HG03097 (cell line): Measurements from ENCODE around the gene FAM83B.
"Not testable (repeated sequence)": the region's sequence is repeated elsewhere in the genome, so short reads cannot be mapped to it uniquely, and the experiment has no call there.

Source experiments
- ATAC-seq: cut with Tn5 transposase; IDR thresholded peaks from one replicate; pipeline ENCODE4 v1.9.1; 2021; ENCODE audit not compliant: unreplicated experiment, low FRiP score

Gene FAM83B, protein sequence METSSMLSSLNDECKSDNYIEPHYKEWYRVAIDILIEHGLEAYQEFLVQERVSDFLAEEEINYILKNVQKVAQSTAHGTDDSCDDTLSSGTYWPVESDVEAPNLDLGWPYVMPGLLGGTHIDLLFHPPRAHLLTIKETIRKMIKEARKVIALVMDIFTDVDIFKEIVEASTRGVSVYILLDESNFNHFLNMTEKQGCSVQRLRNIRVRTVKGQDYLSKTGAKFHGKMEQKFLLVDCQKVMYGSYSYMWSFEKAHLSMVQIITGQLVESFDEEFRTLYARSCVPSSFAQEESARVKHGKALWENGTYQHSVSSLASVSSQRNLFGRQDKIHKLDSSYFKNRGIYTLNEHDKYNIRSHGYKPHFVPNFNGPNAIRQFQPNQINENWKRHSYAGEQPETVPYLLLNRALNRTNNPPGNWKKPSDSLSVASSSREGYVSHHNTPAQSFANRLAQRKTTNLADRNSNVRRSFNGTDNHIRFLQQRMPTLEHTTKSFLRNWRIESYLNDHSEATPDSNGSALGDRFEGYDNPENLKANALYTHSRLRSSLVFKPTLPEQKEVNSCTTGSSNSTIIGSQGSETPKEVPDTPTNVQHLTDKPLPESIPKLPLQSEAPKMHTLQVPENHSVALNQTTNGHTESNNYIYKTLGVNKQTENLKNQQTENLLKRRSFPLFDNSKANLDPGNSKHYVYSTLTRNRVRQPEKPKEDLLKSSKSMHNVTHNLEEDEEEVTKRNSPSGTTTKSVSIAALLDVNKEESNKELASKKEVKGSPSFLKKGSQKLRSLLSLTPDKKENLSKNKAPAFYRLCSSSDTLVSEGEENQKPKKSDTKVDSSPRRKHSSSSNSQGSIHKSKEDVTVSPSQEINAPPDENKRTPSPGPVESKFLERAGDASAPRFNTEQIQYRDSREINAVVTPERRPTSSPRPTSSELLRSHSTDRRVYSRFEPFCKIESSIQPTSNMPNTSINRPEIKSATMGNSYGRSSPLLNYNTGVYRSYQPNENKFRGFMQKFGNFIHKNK

DNA sequence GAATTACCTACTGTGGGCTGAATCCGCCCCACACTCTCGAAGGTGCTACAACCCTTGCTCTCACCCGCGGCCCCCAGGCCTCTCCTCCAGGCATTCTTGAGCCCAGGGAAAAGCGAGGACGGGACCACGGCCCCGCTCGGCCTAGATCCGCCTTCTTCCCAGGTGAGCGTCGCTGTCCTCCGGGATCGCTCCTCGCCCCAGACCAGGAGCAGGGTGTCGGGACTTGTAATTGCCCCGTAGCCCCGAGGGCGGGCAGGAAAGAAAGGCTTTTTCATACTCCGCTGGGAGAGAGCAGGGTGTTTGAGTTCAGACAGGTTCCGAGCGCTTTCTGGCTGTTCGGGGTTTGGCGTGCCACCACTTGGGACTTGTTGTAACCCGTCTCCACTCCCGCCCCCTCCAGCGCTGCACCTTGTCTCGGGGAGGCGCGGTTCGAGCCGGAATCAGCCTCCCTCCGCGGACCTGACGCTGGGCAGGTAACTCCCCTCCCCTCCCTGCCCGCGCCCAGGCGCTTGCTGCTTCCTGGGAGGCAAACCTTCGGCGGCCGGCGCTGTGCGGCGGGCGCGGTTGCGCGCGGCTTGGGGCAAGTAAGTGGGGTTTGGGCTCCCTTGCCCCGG is at the start of gene FAM83B:
Gene FAM83B (plus strand): TSS at position 529 of the 614 bp plus-strand sequence. CDS start 23,476 bp downstream, outside the sequence.
- ATAC-seq: no peak

GRCh38 chr6:54796918-54797317 is 49.7 kb upstream of the FAM83B start:
- ATAC-seq: not testable (repeated sequence)

- no peak for ATAC-seq
Observed at GRCh38 chr6:54800050-54800600, 46.4 kb upstream of the FAM83B start.

GRCh38 chr6:54801244-54801643 is 45.3 kb upstream of the FAM83B start:
- no peak for ATAC-seq

DNA sequence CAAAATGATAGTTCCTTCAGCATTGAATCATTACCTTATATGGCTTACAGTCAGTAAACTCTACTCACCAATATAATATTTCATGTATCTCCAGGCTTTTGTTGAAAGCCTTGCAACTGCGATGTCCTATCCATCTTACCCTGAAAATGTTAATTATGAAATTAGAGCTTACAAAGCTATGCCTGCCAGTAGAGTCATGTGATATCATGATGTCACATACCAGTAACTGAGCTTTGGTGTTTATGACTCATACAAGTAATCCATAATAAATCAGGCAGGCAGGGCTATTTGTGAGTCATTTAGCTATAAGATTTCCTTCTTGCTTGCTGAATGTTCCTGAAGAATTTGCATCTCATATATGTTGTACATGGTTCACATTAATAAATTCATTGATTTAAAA is 44.9 kb upstream of the FAM83B start:
- no peak for ATAC-seq

DNA sequence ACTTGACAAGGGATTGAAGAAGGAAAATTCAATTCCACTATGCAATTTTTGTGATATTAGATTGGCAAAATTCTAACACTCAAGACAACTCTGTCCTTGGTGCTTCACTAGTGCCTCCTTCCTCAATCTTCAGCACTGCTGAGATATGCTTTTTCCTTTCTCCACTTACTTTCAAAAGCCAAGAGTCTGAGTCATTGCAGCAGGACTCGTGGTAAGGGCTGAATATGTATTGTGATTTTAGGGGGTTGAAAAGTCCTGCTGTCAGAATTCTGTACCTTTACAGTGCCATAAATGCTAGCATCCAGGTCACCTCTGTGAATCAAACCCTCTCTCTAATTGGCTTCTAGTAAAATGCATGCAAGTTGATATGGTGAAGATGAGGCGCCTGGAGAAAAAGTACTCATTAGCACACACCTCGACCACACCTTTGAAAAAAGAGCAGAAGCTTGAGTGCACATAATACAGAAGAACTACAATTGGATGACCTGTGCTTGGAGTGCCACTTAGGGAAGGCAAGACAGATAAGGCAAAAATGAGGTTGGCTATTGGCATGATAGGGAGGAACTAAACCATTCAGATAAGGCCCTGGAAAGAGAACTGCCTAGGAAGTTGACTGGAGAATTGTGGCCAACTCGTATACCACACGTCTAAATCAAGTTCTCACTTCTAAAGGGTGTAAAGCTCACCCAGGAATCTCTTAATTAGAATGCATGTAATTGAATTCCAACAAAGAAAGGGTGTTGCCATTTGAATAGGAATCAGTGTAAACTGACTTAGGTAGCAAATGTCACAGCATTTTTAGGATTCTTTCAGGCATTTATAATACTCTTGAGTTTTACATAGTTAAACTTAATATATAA is 43.6 kb upstream of the FAM83B start:
- no peak for ATAC-seq

- ATAC-seq: no peak
Observed at GRCh38 chr6:54805077-54805476, 41.5 kb upstream of the FAM83B start.

DNA sequence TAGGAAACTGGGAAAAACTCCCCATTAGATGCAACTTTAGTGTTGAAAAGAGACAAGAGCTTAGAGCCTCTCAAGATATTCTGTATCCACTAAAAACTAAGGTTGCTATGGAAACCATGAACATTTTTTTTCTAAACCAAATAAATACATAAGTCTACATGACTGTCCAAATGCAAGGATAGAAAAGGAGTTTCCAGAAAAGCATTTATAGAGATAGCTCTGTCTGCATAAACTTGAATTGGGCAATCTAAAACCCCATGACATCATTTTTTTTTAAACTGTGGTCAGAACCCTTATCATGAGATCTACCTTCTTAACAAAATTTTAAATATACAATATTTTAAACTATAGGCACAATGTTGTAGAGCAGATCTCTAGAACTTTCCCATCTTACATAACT is 36.4 kb upstream of the FAM83B start:
- ATAC-seq: no peak

DNA sequence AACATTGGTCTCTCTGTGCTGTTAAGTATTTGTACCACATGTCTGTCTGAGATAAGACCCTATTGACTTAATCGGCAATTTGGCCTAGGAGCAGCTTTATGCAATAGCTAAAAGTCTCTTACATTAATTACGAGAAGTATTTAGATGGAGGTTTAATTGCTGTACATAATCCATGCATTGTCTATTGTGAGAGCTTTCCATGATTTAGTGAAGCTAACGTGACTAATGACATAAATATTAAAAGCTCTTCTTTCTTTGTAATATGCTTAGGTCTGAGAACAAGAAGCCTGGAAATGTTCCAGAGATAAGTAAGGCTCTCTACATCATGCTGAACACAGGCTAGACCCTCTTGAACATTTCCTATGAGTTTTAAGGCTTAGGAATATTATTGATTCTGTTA is 32.7 kb upstream of the FAM83B start:
- ATAC-seq: no peak

DNA sequence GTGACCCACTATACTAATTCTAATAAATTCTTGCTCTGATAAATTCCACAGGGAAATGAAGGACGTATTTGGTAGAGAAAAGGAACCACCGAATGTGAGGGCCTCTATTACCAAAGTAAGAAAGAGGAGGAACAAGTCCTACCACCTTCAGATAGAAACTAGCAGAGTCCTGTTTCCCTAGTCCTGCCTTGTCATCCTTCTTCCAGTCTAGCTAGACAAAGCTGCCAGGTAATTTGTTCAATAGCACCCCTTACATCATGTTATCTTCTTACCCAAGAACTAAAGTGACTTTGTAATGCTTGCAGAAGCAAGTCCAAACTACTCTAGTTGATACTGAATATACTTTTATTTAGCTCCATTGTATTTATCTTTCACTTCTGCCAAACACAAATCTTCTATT is 29.3 kb upstream of the FAM83B start:
- no peak for ATAC-seq

DNA sequence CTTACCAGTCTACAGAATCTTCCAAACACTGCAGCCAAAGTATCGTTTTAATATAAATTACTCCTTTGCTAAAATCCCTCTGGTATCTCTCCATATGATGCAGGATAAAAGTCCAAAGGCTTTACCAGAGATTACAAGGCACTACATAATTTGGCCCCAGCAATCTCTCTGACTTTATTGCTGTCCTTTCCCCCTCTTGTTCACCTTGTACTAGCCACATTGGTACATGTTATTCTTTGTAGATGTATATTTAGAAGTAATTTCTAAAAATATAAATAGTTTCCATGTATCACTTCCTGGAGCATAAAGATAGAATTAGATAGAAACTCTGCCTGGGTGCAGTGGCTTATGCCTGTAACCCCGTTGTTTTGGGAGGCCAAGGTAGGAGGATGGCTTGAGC is 28.7 kb upstream of the FAM83B start:
- ATAC-seq: no peak

GRCh38 chr6:54824225-54824624 is 22.3 kb upstream of the FAM83B start:
- not testable (repeated sequence) for ATAC-seq

GRCh38 chr6:54827010-54827409 is 19.6 kb upstream of the FAM83B start:
- ATAC-seq: no peak

DNA sequence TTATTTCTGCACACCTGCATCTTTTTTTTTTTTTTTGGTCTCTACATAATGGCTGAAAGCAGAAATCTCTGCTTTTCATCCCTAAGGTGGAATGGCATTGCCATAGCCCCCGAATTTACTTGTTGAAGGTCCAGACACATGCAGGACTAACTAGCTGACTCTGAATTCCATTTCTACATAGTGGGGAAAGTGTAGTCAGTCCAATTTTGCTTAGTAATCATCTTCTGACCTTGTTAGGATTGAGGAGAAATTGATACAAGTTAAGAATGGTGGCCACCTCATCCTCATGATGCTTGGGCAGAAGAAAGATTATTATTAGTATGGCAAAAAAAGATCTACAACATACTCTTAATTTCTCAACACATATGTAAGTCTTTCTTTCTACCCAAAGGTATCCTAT is 16.4 kb upstream of the FAM83B start:
- ATAC-seq: no peak

DNA sequence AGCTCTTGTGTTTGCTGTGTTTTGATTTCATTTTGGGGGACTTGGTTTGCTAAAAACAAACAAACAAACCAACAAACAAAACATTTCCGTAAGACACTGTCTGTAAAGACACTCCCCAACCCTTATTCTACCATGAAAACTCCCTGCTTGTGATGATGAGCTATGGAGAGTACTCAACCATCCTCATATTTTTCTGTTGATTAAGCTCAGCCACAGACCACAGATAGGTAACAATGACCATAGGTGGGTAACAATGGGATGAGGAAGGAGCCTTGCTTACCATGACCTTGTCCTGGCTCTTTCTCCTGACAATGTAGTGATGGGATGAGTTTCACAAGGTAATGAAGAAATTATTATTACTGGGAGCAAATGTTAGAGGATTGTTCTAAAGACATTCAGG is 11.4 kb upstream of the FAM83B start:
- no peak for ATAC-seq

DNA sequence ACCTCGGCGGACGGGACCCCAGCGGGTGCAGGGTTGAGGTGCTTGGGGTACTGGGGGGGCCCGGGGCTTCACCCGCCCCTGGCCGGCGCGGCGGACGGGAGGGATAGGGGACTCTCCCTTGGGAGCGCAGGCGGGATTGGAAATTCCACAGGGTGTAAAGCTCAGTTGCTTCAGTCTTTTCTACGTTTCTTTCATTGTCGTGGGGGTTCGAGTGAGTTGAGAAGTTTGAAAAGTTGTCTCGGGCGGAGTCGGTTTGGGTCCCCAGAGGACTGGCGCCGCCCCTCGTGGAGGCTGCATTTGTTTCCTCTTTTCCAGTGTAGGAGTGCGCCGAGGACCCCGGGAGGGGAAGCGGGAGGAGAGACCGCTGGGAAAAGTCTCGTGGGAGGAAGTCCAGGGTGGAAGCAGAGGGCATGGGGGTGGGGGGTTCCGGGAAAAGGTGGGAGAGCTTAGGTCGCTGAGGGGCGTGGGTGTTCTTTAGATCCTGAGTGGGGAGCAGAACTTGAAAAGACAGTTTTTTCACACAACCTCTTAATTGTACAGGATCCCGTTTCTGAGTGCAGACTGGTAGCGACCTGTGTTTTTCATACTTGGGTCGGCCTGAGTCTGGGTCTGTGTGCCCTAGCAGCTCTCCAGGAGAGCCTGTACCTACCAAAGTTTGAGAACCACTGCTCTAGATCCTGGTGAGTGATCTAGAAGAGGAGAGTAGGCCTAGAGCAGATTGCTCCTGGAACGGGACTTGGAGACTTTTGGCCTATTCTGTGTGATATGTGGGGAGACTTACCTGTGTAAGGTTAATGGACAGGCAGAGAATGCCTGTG is 495 bp downstream of the FAM83B start:
- no peak for ATAC-seq

- no peak for ATAC-seq
Observed at GRCh38 chr6:54847799-54848597, 1.4 kb downstream of the FAM83B start.

GRCh38 chr6:54850114-54850513 is 3.5 kb downstream of the FAM83B start:
- no peak for ATAC-seq
